Neural crest cell (in vitro differentiated cells): ENCODE data around the gene VPS35L. TPM values are rescaled to one million over a fixed set of nuclear protein-coding genes. Genes with fewer than 3 reads are reported as not detected.
A peak's percentile ranks its signal among the peaks of the same experiment; 100 is the strongest.

Source experiments
- DNase-seq: peaks from one replicate; pipeline ENCODE4 v3.0.0; 2021; ENCODE audit warnings: low read depth, mixed read lengths, low spot score
- H3K27ac Mint-ChIP-seq: one replicate; pipeline ENCODE4 v1.8.0; 2021; ENCODE audit warnings: mild to moderate bottlenecking, mixed read lengths; ENCODE audit not compliant: unreplicated experiment
- H3K27me3 Mint-ChIP-seq: 2 replicates; pipeline ENCODE4 v1.8.0; 2021; ENCODE audit warnings: low read depth, mild to moderate bottlenecking, mixed read lengths
- H3K36me3 Mint-ChIP-seq: 2 replicates; pipeline ENCODE4 v1.8.0; 2021; ENCODE audit warnings: low read depth, mild to moderate bottlenecking, mixed read lengths
- H3K4me1 Mint-ChIP-seq: 2 replicates; pipeline ENCODE4 v1.8.0; 2021; ENCODE audit warnings: mixed read lengths
- H3K4me3 Mint-ChIP-seq: one replicate; pipeline ENCODE4 v1.8.0; 2021; ENCODE audit warnings: mild to moderate bottlenecking, mixed read lengths
- H3K9me3 Mint-ChIP-seq: 2 replicates; pipeline ENCODE4 v1.8.0; 2021; ENCODE audit warnings: mixed read lengths
- total RNA-seq: library from RNA; stranded (reverse); gene quantifications from 2 replicates; pipeline ENCODE4 v1.2.1, GENCODE V29; 2021
- TF ChIP-seq, protein P1 (sequence below): fragments of 200-600 bp; sonication (generic); conservative IDR thresholded peaks from 2 replicates; pipeline ENCODE4 v1.5.0; 2021; ENCODE audit warnings: antibody characterized with exemption, mild to moderate bottlenecking

VPS35L gene
- total RNA-seq, 1 donor from 2014 or later: 59.1 TPM

- Mint-ChIP-seq H3K4me1 (peaks cover 55% of the 10 kb centered on the region), H3K36me3 (peaks cover 5% of the 10 kb centered on the region), H3K27me3 (no peaks in the 10 kb centered on the region), H3K9me3 (no peaks in the 10 kb centered on the region), H3K27ac (peak within 1 kb of the TSS; percentile 75), H3K4me3 (peak within 1 kb of the TSS; percentile 98)
- DNase-seq: peak; percentile 91
- TF ChIP-seq, protein P1, sequence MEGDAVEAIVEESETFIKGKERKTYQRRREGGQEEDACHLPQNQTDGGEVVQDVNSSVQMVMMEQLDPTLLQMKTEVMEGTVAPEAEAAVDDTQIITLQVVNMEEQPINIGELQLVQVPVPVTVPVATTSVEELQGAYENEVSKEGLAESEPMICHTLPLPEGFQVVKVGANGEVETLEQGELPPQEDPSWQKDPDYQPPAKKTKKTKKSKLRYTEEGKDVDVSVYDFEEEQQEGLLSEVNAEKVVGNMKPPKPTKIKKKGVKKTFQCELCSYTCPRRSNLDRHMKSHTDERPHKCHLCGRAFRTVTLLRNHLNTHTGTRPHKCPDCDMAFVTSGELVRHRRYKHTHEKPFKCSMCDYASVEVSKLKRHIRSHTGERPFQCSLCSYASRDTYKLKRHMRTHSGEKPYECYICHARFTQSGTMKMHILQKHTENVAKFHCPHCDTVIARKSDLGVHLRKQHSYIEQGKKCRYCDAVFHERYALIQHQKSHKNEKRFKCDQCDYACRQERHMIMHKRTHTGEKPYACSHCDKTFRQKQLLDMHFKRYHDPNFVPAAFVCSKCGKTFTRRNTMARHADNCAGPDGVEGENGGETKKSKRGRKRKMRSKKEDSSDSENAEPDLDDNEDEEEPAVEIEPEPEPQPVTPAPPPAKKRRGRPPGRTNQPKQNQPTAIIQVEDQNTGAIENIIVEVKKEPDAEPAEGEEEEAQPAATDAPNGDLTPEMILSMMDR: peak; percentile 28
Measured at GRCh38 chr16:19521471-19522396, 33.8 kb upstream of the VPS35L start, which contains the start of gene GDE1. GDE1 (minus strand) TSS chr16:19522098; CDS start chr16:19521964, 134 bp downstream.

DNA sequence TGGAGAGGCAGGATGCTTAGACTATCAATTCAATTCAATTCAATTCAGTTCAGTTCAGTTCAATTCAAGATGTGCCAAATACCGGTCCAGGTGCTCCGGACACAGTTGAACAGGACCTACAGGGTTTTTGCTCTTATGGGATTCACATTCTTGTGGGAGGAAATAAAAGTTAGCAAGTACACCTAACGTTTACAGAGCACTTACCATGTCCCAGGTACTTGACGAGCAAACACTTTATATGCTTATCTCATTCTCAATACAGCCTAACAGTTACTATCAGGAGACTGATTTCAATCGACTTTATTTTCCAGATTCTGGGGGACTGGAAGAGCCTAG, 33.1 kb upstream of the VPS35L start:
- no peak overlapping the region for H3K27ac Mint-ChIP-seq
- no peaks in the 10 kb centered on the region for H3K27me3 Mint-ChIP-seq
- no peak for DNase-seq
- H3K4me1 Mint-ChIP-seq: peaks cover 58% of the 10 kb centered on the region
- H3K9me3 Mint-ChIP-seq: no peaks in the 10 kb centered on the region
- H3K36me3 Mint-ChIP-seq: no peaks in the 10 kb centered on the region
- TF ChIP-seq, protein P1: no peak
- peak overlapping the region; percentile 98 for H3K4me3 Mint-ChIP-seq

- no peak for DNase-seq
- TF ChIP-seq, protein P1: no peak
- Mint-ChIP-seq H3K27me3 (no peaks in the 10 kb centered on the region), H3K27ac (no peak overlapping the region), H3K4me3 (peak overlapping the region; percentile 98), H3K4me1 (peaks cover 58% of the 10 kb centered on the region), H3K9me3 (no peaks in the 10 kb centered on the region), H3K36me3 (no peaks in the 10 kb centered on the region)
Measured at GRCh38 chr16:19522760-19523159, 32.7 kb upstream of the VPS35L start.

GRCh38 chr16:19523184-19523558, 32.3 kb upstream of the VPS35L start:
- Mint-ChIP-seq H3K4me3 (peak overlapping the region; percentile 98), H3K27ac (no peak overlapping the region)
- TF ChIP-seq, protein P1: no peak

GRCh38 chr16:19523559-19524355, 31.7 kb upstream of the VPS35L start, which contains the start of gene CCP110:
CCP110 (plus strand) TSS chr16:19523942; CDS start chr16:19527882, 3,940 bp downstream.
- Mint-ChIP-seq H3K4me3 (peak within 1 kb of the TSS; percentile 98), H3K27ac (peak within 1 kb of the TSS; percentile 91), H3K36me3 (no peaks in the 10 kb centered on the region)

More at GRCh38 chr16:19523184-19523558, 32.3 kb upstream of the VPS35L start:
- no peak for DNase-seq
- Mint-ChIP-seq H3K4me1 (peaks cover 58% of the 10 kb centered on the region), H3K36me3 (no peaks in the 10 kb centered on the region), H3K9me3 (no peaks in the 10 kb centered on the region), H3K27me3 (no peaks in the 10 kb centered on the region)

More at GRCh38 chr16:19523559-19524355, 31.7 kb upstream of the VPS35L start, which contains the start of gene CCP110:
- no peaks in the 10 kb centered on the region for H3K9me3 Mint-ChIP-seq
- DNase-seq: peak; percentile 88
- H3K27me3 Mint-ChIP-seq: no peaks in the 10 kb centered on the region
- peaks cover 53% of the 10 kb centered on the region for H3K4me1 Mint-ChIP-seq
- TF ChIP-seq, protein P1: no peak
